Ovary (tissue), 9 donors: ENCODE measurements around the gene NAA40. TPM values are rescaled to one million over a fixed set of nuclear protein-coding genes. Genes with fewer than 3 reads are reported as not detected.

ENCODE experiments used
- DNase-seq, 5 donors: peaks; one replicate each; pipeline ENCODE4 v3.0.0-alpha.2; 2019 to 2020
- H3K27ac ChIP-seq, 2 donors: fragments of 200-600 bp; one replicate each; pipeline versions ENCODE4 v1.5.1 to v1.8.0; 2019 to 2022
- H3K27me3 ChIP-seq: fragments of 200-600 bp; one replicate; pipeline ENCODE4 v1.8.0; 2022
- H3K36me3 ChIP-seq: fragments of 200-600 bp; sonication (generic); one replicate; pipeline ENCODE4 v1.5.1; 2019
- H3K4me1 ChIP-seq: one replicate; pipeline ENCODE4 v1.8.1; 2013; ENCODE audit warnings: mild to moderate bottlenecking, moderate library complexity; ENCODE audit not compliant: insufficient read depth
- H3K4me3 ChIP-seq: fragments of 200-600 bp; sonication (generic); one replicate; pipeline ENCODE4 v1.5.1; 2017
- H3K9me3 ChIP-seq, 2 donors: fragments of 200-600 bp in 1 of 2; sonication (generic) in 1 of 2; one replicate each; pipeline versions ENCODE4 v1.5.1 to v1.8.1; 2013 to 2019; ENCODE audit warnings: mild to moderate bottlenecking in 1 of 2, moderate library complexity in 1 of 2
- CTCF ChIP-seq, 3 donors: fragments of 450-650 bp in 2 of 3; fragments of 200-600 bp in 1 of 3; IDR thresholded peaks; one replicate each; pipeline versions ENCODE4 v1.5.1 to v1.8.0; 2016 to 2022; ENCODE audit warnings: antibody characterized with exemption in 3 of 3, mild to moderate bottlenecking in 1 of 3
- EP300 ChIP-seq: sonication (generic); formaldehyde crosslinking; IDR thresholded peaks from one replicate; pipeline ENCODE4 v1.6.1; 2017; ENCODE audit warnings: antibody characterized with exemption
- POLR2A ChIP-seq: fragments of 450-650 bp; IDR thresholded peaks from one replicate; pipeline ENCODE4 v1.6.1; 2017; ENCODE audit warnings: antibody characterized with exemption, mild to moderate bottlenecking, moderate library complexity
- WGBS, 3 donors: extraction: QIAGEN DNeasy Blood & Tissue Kit in 1 of 3; methylation state at CpG; one replicate each; pipeline versions ENCODE4 v1.1.5 to v1.1.7; 2013 to 2017; 5-methylcytosine and 5-hydroxymethylcytosine counted together
- intact Hi-C, 4 donors: fragments of 100-400 bp; cut with DNase I; formaldehyde crosslinking; loops; one replicate each; pipeline versions ENCODE4 v1.11.0 to v1.15.1; 2022 to 2023
- polyA plus RNA-seq, 2 donors: library from polyadenylated mRNA; stranded (reverse); fragments of 200-250 nt in 1 of 2; fragments of 350-450 nt in 1 of 2; fragmentation: Illumina TruSeq in 1 of 2; extraction: RNeasy Lipid Tissue Mini Kit (QIAGEN cat#74804) in 1 of 2; gene quantifications; one replicate each; pipeline ENCODE4 v1.2.3, GENCODE V29; 2013 to 2014
- total RNA-seq, 7 donors: library from RNA; depleted of rRNA in 2 of 7; stranded (reverse); fragments of >200 nt in 2 of 7; fragmentation: NEBNext Ultra II Directional in 3 of 7; extraction: Animal tissue kit (Norgen Biotek cat#: 25700) in 3 of 7; gene quantifications; one replicate each; pipeline versions ENCODE4 v1.1.0 to v1.2.4, GENCODE V29; 2016 to 2023
- donor health status: DM: no; HTN: no; CAD: no; lungs with moderate emphysema.
- donor health status: DM: no; HTN: no; CAD: no.
- donor health status: Bipolar disorder and iron deficiency.
- donor health status: DM: yes; HTN: yes; CAD: no.
- donor health status: DM: no; HTN: no; CAD: no.
- donor health status: DM: yes; HTN: yes; CAD: no.

The NAA40 gene
- total and polyA plus RNA-seq, 9 donors = 4.5 to 15.9 (median 10.2) TPM

GRCh38 chr11:63922673-63923192, 16.1 kb upstream of the NAA40 start:
- Histone ChIP-seq H3K4me1 (peaks cover 11% of the 10 kb centered on the region), H3K27ac (peak overlapping the region in 1 of 2 donors; percentile 9), H3K36me3 (no peaks in the 10 kb centered on the region), H3K4me3 (no peak overlapping the region), H3K27me3 (no peaks in the 10 kb centered on the region), H3K9me3 (no peaks in the 10 kb centered on the region)
- 64 to 76% (median 69%) methylated on average over 2 of the region's 2 CpGs for WGBS, 3 donors
- DNase-seq = no peak
- no peak for TF ChIP-seq POLR2A
- no peak for TF ChIP-seq CTCF (IDR thresholded peaks at IDR 0.05)
- no peak for TF ChIP-seq EP300
- intact Hi-C loops = no loop called here

GRCh38 chr11:63923319-63923718, 15.5 kb upstream of the NAA40 start:
- Histone ChIP-seq H3K27me3 (no peaks in the 10 kb centered on the region), H3K9me3 (no peaks in the 10 kb centered on the region), H3K4me3 (no peak overlapping the region), H3K4me1 (peaks cover 8% of the 10 kb centered on the region), H3K36me3 (no peaks in the 10 kb centered on the region), H3K27ac (no peak overlapping the region)
- 8 to 24% (median 10%) methylated on average over 4 of the region's 4 CpGs for WGBS, 3 donors
- no peak for DNase-seq
- intact Hi-C loops = no loop called here
- TF ChIP-seq POLR2A (no peak), CTCF (IDR thresholded peaks at IDR 0.05) (no peak), EP300 (no peak)

DNA sequence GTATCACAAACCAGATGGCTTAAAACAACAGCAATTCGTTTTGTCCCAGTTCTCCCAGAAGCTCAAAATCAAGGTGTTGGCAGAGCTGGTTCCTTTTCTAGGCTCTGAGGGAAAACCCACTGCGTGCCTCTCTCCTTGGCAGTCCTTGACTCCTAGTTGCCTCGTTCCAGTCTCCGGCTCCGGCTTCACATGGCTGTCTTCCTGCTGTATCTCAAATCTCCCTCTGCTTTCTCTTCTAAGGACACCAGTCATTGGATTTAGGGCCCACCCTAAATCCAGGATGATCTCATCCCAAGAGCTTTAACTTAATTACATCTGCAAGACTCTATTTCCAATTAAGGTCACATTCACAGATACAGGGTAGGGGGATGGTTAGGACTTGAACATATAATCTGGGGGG, 9.2 kb upstream of the NAA40 start:
- Histone ChIP-seq H3K27ac (no peak overlapping the region), H3K9me3 (no peaks in the 10 kb centered on the region), H3K36me3 (no peaks in the 10 kb centered on the region), H3K4me3 (no peak overlapping the region), H3K27me3 (no peaks in the 10 kb centered on the region), H3K4me1 (no peaks in the 10 kb centered on the region)
- intact Hi-C loops = no loop called here
- no peak for TF ChIP-seq EP300
- no peak for TF ChIP-seq CTCF (IDR thresholded peaks at IDR 0.05)
- no peak for TF ChIP-seq POLR2A
- WGBS, 3 donors = 79 to 82% (median 82%) methylated on average over 5 of the region's 5 CpGs
- DNase-seq = no peak

DNA sequence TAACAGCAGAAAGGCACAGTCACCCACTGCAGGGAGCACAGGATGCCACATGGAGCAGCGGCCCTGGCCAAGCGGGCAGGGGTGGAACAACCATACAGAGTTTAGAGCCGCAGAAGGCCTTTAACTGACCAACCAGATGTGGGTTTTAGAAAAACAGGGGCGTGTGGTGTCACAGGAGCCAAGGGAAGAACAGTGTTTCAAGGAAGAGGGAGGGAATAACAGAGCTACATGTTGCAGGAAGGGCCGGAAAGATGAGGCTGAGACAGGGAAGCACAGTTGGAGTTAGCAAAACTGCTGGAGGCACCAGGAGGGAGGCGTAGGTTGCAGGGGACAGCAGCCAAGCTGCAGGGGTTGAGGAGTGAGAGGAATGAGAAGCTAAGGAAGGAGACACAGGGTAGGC, 7.8 kb upstream of the NAA40 start:
- TF ChIP-seq EP300 (no peak), POLR2A (no peak), CTCF (IDR thresholded peaks at IDR 0.05) (no peak)
- 26 to 44% (median 38%) methylated on average over 6 of the region's 6 CpGs for WGBS, 3 donors
- intact Hi-C loops = no loop called here

More for the DNA sequence above, 7.8 kb upstream of the NAA40 start:
- DNase-seq = no peak
- no peak overlapping the region for H3K27ac ChIP-seq
- H3K36me3 ChIP-seq = no peaks in the 10 kb centered on the region
- no peaks in the 10 kb centered on the region for H3K27me3 ChIP-seq
- no peak overlapping the region for H3K4me3 ChIP-seq
- H3K4me1 ChIP-seq = no peaks in the 10 kb centered on the region
- no peaks in the 10 kb centered on the region for H3K9me3 ChIP-seq
